Panc1 (cell line): ENCODE data around the gene YDJC. TPM values are rescaled to one million over a fixed set of nuclear protein-coding genes. Genes with fewer than 3 reads are reported as not detected.
A peak's percentile ranks its signal among the peaks of the same experiment; 100 is the strongest.

Experiments
- ATAC-seq: fragments of 200-7000 bp; cut with Tn5 transposase; 2 replicates; pipeline ENCODE4 v1.9.1; 2020; ENCODE audit warnings: mild to moderate bottlenecking, moderate library complexity
- BruUV-seq: library from RNA; stranded (reverse); fragments of 400-500 nt; replicated peaks from 2 replicates; lab custom pipeline; 2021; lab: Mats Ljungman, UMichigan
- CTCF ChIA-PET: fragments of 300-600 bp; sonication (Branson Sonifier 250); formaldehyde crosslinking; loops from one replicate; lab custom pipeline; 2022; ENCODE audit warnings: antibody characterized with exemption; lab: Charles Lee
- POLR2A ChIA-PET: fragments of 300-600 bp; sonication (Branson Sonifier 250); formaldehyde crosslinking; loops from one replicate; lab custom pipeline; 2022; ENCODE audit warnings: antibody characterized with exemption; lab: Charles Lee
- DNase-seq: peaks from one replicate; pipeline ENCODE4 v3.0.0-alpha.2; 2010; ENCODE audit warnings: low read depth, low spot score
- H3K27ac ChIP-seq: 2 replicates; pipeline ENCODE4 v1.5.1; 2011; ENCODE audit warnings: mild to moderate bottlenecking, low read length, inconsistent platforms
- H3K27me3 ChIP-seq: fragments of 200-500 bp; sonication (Bioruptor generic); 2 replicates; pipeline ENCODE4 v1.6.0; 2014; ENCODE audit warnings: low read length, inconsistent platforms; ENCODE audit not compliant: control insufficient read depth, insufficient read depth
- H3K36me3 ChIP-seq: fragments of 200-500 bp; sonication (Bioruptor generic); 2 replicates; pipeline ENCODE4 v1.5.1; 2014; ENCODE audit warnings: inconsistent platforms, mild to moderate bottlenecking, low read length, moderate library complexity; ENCODE audit not compliant: control insufficient read depth, insufficient read depth
- H3K4me1 ChIP-seq: 2 replicates; pipeline ENCODE4 v1.5.1; 2011; ENCODE audit warnings: inconsistent platforms, mild to moderate bottlenecking, low read length, moderate library complexity; ENCODE audit not compliant: control insufficient read depth, insufficient read depth
- H3K4me3 ChIP-seq, 2 experiments: 2 replicates each; pipeline ENCODE4 v1.5.1; 2011 to 2012; ENCODE audit warnings: low read depth in 2 of 2, low read length in 2 of 2, mild to moderate bottlenecking in 2 of 2, inconsistent platforms in 1 of 2, moderate library complexity in 1 of 2
- H3K9me3 ChIP-seq: fragments of 200-500 bp; sonication (Bioruptor generic); 2 replicates; pipeline ENCODE4 v1.5.1; 2014; ENCODE audit warnings: low read depth, mild to moderate bottlenecking, inconsistent platforms, low read length, moderate library complexity; ENCODE audit not compliant: control insufficient read depth, insufficient read depth
- CTCF ChIP-seq: fragments of 450-650 bp; IDR thresholded peaks from 2 replicates; pipeline ENCODE4 v1.5.1; 2017; ENCODE audit warnings: mild to moderate bottlenecking
- POLR2AphosphoS5 ChIP-seq: IDR thresholded peaks from 2 replicates; pipeline ENCODE4 v1.6.1; 2012; ENCODE audit warnings: mild to moderate bottlenecking, low read depth, low read length, moderate library complexity
- REST ChIP-seq, 2 experiments: IDR thresholded peaks; 2 replicates each; pipeline ENCODE4 v1.6.1; 2011 to 2012; ENCODE audit warnings: low read depth in 2 of 2, control low read depth in 1 of 2, low read length in 1 of 2, mild to moderate bottlenecking in 1 of 2, moderate library complexity in 1 of 2; ENCODE audit not compliant: insufficient read depth in 1 of 2
- SIN3A ChIP-seq: IDR thresholded peaks from 2 replicates; pipeline ENCODE4 v1.6.1; 2012; ENCODE audit warnings: low read depth, mild to moderate bottlenecking, low read length, moderate library complexity, borderline replicate concordance; ENCODE audit not compliant: insufficient read depth
- TCF7L2 ChIP-seq: IDR thresholded peaks from 2 replicates; pipeline ENCODE4 v1.6.1; 2011; ENCODE audit warnings: mild to moderate bottlenecking, low read depth, low read length, inconsistent platforms
- in situ Hi-C: cut with HindIII; loops from 2 replicates; pipeline ENCODE4 v1.10.0; 2016; ENCODE audit warnings: low sequenced_read_pairs, low pct_unique_long_range_greater_than_20kb
- intact Hi-C: fragments of 100-400 bp; cut with micrococcal nuclease; formaldehyde crosslinking; loops from one replicate; pipeline ENCODE4 v1.10.0; 2022; ENCODE audit not compliant: unreplicated experiment
- total RNA-seq: library from RNA; stranded (reverse); gene quantifications from one replicate; pipeline ENCODE4 v1.2.1, GENCODE V29; 2021; ENCODE audit not compliant: unreplicated experiment

The YDJC gene
- total RNA-seq, 1 experiment from 2014 or later = 60.6 TPM

- ATAC-seq (no peak), DNase-seq (no peak)
- no peaks in the 10 kb centered on the region for H3K36me3 ChIP-seq
- H3K27me3 ChIP-seq = no peaks in the 10 kb centered on the region
- no peaks in the 10 kb centered on the region for H3K9me3 ChIP-seq
- no peak overlapping the region for H3K4me3 ChIP-seq
- TF ChIP-seq REST (IDR thresholded peaks at IDR 0.05; ENCODE audit: insufficient read depth in 1 of 2, low read depth in 2 of 2, low read length in 1 of 2) = no peak
- TF ChIP-seq CTCF = no peak
- TF ChIP-seq SIN3A = no peak
- no peak for TF ChIP-seq POLR2AphosphoS5
- no peak for TF ChIP-seq TCF7L2
- POLR2A ChIA-PET = no interaction called here
- no peaks in the 10 kb centered on the region; the same call in 1 of the 2 replicates for H3K4me1 ChIP-seq
- H3K27ac ChIP-seq = no peak overlapping the region
- intact Hi-C loops = no loop called here
- CTCF ChIA-PET = no interaction called here
- no TSS peak for BruUV-seq
- in situ Hi-C loops = no loop called here
These were observed 27.2 kb downstream of the YDJC start for GRCh38 chr22:21602579-21602978.

- in situ Hi-C loops (no loop called here), intact Hi-C loops (loop anchor here (10.0 kb wide), 1 partner anchor 46 kb away; the partner anchor contains the start of gene SDF2L1)
- Histone ChIP-seq H3K4me3 (no peak overlapping the region), H3K36me3 (no peaks in the 10 kb centered on the region), H3K9me3 (no peaks in the 10 kb centered on the region), H3K4me1 (no peaks in the 10 kb centered on the region; the same call in none of the 2 replicates), H3K27ac (no peak overlapping the region), H3K27me3 (no peaks in the 10 kb centered on the region)
- TSS peak; percentile 54 for BruUV-seq
- no peak for TF ChIP-seq REST (IDR thresholded peaks at IDR 0.05; ENCODE audit: insufficient read depth in 1 of 2, low read depth in 2 of 2, low read length in 1 of 2)
- TF ChIP-seq TCF7L2 = no peak
- TF ChIP-seq POLR2AphosphoS5 = no peak
- TF ChIP-seq CTCF = no peak
- TF ChIP-seq SIN3A = no peak
- CTCF ChIA-PET = no interaction called here
- ATAC-seq = no peak
- no peak for DNase-seq
- POLR2A ChIA-PET = interaction anchor here (0.5 kb wide), 1 partner anchor 212 kb away, joined by 3 read pairs; no protein-coding TSS in a partner anchor
These were observed 30.5 kb downstream of the YDJC start for GRCh38 chr22:21599053-21599893.
